ENCODE measurements around the gene CATSPER3. TPM values are rescaled to one million over a fixed set of nuclear protein-coding genes. Genes with fewer than 3 reads are reported as not detected.
"Not testable (repeated sequence)": the region's sequence is repeated elsewhere in the genome, so short reads cannot be mapped to it uniquely, and the experiment has no call there.

CATSPER3 gene
- total and polyA plus RNA-seq, 9 donors, result 0.36 to 0.85 (median 0.57) TPM

GRCh38 chr5:134993161-134993560 lies 25.5 kb downstream of the CATSPER3 start:
- Histone ChIP-seq H3K4me3 (no peak overlapping the region), H3K9me3 (no peaks in the 10 kb centered on the region), H3K4me1 (ENCODE audit: insufficient read depth) (no peaks in the 10 kb centered on the region), H3K27ac (no peak overlapping the region), H3K27me3 (no peaks in the 10 kb centered on the region), H3K36me3 (no peaks in the 10 kb centered on the region)
- TF ChIP-seq POLR2A (IDR thresholded peaks at IDR 0.05) (no peak), CTCF (IDR thresholded peaks at IDR 0.05) (no peak), EP300 (IDR thresholded peaks at IDR 0.05) (no peak)
- DNase-seq, result no peak
- WGBS, 3 donors, result 93 to 95% (median 95%) methylated on average over 2 of the region's 2 CpGs
- intact Hi-C loops (cut with DNase I), result no loop called here

- intact Hi-C loops (cut with DNase I), result no loop called here
- no peak for TF ChIP-seq POLR2A (IDR thresholded peaks at IDR 0.05)
- TF ChIP-seq CTCF (IDR thresholded peaks at IDR 0.05), result no peak
- TF ChIP-seq EP300 (IDR thresholded peaks at IDR 0.05), result no peak
- 71 to 83% (median 73%) methylated on average over 2 of the region's 2 CpGs for WGBS, 3 donors
These were observed 27.0 kb downstream of the CATSPER3 start for GRCh38 chr5:134994560-134995156.

GRCh38 chr5:134995850-134996402 lies 28.2 kb downstream of the CATSPER3 start:
- TF ChIP-seq CTCF (IDR thresholded peaks at IDR 0.05), result no peak
- no peak for TF ChIP-seq EP300 (IDR thresholded peaks at IDR 0.05)
- no peak for TF ChIP-seq POLR2A (IDR thresholded peaks at IDR 0.05)
- Histone ChIP-seq H3K9me3 (no peaks in the 10 kb centered on the region), H3K27ac (no peak overlapping the region), H3K4me1 (ENCODE audit: insufficient read depth) (no peaks in the 10 kb centered on the region), H3K4me3 (no peak overlapping the region), H3K27me3 (no peaks in the 10 kb centered on the region), H3K36me3 (no peaks in the 10 kb centered on the region)
- no peak for DNase-seq
- 90 to 95% (median 90%) methylated on average over 8 of the region's 8 CpGs for WGBS, 3 donors
- intact Hi-C loops (cut with DNase I), result no loop called here

More at GRCh38 chr5:134994560-134995156, 27.0 kb downstream of the CATSPER3 start:
- no peak overlapping the region for H3K4me3 ChIP-seq
- H3K27ac ChIP-seq, result no peak overlapping the region
- no peaks in the 10 kb centered on the region for H3K9me3 ChIP-seq
- no peak for DNase-seq
- no peaks in the 10 kb centered on the region for H3K27me3 ChIP-seq
- H3K36me3 ChIP-seq, result no peaks in the 10 kb centered on the region
- H3K4me1 ChIP-seq (ENCODE audit: insufficient read depth), result no peaks in the 10 kb centered on the region

- WGBS, 3 donors, result 81 to 84% (median 83%) methylated on average over 11 of the region's 11 CpGs
- Histone ChIP-seq H3K4me3 (no peak overlapping the region), H3K9me3 (no peaks in the 10 kb centered on the region), H3K4me1 (ENCODE audit: insufficient read depth) (no peaks in the 10 kb centered on the region), H3K36me3 (no peaks in the 10 kb centered on the region), H3K27ac (no peak overlapping the region), H3K27me3 (no peaks in the 10 kb centered on the region)
- TF ChIP-seq CTCF (IDR thresholded peaks at IDR 0.05) (no peak), EP300 (IDR thresholded peaks at IDR 0.05) (no peak), POLR2A (IDR thresholded peaks at IDR 0.05) (no peak)
- intact Hi-C loops (cut with DNase I), result no loop called here
- DNase-seq, result no peak
These were observed 29.3 kb downstream of the CATSPER3 start for GRCh38 chr5:134997015-134997414.

GRCh38 chr5:134998068-134998467 lies 30.4 kb downstream of the CATSPER3 start:
- H3K4me1 ChIP-seq (ENCODE audit: insufficient read depth); H3K36me3 ChIP-seq; H3K4me3 ChIP-seq; H3K27ac ChIP-seq; intact Hi-C loops (cut with DNase I); DNase-seq; H3K27me3 ChIP-seq; H3K9me3 ChIP-seq: not testable (repeated sequence)
- 94 to 96% (median 95%) methylated on average over 5 of the region's 5 CpGs for WGBS, 3 donors

Data from ovary (tissue), 9 donors.